ENCODE measurements around the gene AK9.

AK9 gene

GRCh38 chr6:109510358-109510757 is 180.6 kb downstream of the AK9 start:
- no peak for DNase-seq

GRCh38 chr6:109508166-109508860 is 182.7 kb downstream of the AK9 start:
- DNase-seq, result no peak

- no peak for DNase-seq
Observed at GRCh38 chr6:109507490-109508072, 183.4 kb downstream of the AK9 start.

GRCh38 chr6:109506841-109507240 is 184.2 kb downstream of the AK9 start:
- DNase-seq, result no peak

- no peak for DNase-seq
Observed at GRCh38 chr6:109506314-109506713, 184.7 kb downstream of the AK9 start.

- DNase-seq, result no peak
Observed at GRCh38 chr6:109503327-109504224, 187.4 kb downstream of the AK9 start.

- DNase-seq, result no peak
Observed at GRCh38 chr6:109498936-109499335, 192.1 kb downstream of the AK9 start.

DNA sequence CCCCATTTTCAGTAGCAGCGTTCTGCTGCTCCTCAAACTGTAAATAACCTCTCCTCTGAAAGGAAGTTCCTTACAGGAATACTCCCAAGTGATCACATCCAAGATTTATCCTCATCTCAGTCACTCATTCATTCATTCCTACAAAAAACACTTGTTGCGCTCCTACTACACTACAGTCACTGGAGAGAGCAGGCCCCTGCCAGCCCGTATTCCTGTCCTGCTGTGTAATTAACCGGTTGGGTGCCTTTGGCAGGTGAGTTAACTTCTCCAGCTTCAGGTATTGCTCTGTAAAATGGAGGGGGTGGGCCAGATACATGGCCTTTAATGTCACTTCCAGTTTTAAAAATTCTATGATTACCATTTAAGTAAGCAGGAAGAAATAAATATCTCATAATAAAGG is 192.9 kb downstream of the AK9 start:
- DNase-seq, result no peak

DNA sequence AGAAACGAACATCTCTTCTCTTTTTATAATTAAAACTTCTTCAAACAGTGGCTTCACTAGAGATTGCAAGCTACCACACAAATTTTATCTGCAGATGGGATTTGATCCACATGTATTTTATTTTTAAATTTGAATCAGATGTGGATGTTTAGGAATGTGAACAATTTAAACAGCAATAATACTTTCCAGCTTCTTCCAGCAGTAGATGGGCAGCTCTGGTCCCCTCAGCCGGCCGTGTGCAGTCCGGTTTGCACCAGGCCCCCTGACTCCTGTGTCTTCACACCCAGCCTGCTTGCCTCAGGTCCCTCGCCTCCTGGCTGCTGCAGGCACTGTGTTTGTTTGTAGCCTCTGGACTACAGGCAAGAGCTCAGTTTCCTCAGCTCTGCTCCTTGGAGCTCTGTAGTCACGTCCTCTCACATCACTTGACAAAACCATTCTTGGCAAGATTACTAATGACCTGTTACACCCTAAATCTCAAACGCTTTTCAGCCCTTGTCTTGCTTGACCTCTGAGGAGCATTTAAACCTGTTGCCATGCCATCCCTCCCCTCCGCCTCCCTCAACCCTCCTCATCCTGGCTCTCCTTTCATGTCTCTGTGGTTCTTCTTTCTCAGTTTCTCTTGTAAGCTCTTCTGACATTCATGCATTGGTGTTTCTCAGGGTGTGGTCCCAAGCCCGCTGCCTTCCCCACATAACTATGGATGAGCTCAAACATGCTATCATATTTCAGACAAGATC is 194.8 kb downstream of the AK9 start:
- no peak for DNase-seq

DNA sequence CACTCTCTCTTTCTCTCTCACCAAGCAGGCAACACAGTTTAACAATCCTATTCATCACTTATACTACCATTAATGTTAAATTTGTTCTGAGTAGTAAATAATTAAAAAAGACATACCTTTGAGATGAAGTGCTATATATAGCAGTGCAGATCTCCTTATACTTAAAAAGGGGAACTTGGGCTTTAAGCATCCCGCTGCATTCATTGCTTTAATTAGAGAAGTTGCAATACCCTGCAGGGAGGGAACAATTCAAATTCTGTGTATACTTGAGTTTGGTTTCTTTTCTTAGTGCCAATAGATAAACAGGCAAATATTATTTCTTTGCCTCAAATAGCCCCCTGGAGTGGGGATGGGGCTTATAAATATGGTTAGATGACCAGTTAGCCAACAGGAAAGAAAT is 197.1 kb downstream of the AK9 start:
- no peak for DNase-seq

- peak; percentile 26 for DNase-seq
Observed at GRCh38 chr6:109491207-109491938, 199.6 kb downstream of the AK9 start.

GRCh38 chr6:109490713-109491112 is 200.3 kb downstream of the AK9 start:
- DNase-seq, result no peak

- DNase-seq, result no peak
Observed at GRCh38 chr6:109488001-109488400, 203.0 kb downstream of the AK9 start.

GRCh38 chr6:109486068-109486467 is 204.9 kb downstream of the AK9 start:
- no peak for DNase-seq

DNA sequence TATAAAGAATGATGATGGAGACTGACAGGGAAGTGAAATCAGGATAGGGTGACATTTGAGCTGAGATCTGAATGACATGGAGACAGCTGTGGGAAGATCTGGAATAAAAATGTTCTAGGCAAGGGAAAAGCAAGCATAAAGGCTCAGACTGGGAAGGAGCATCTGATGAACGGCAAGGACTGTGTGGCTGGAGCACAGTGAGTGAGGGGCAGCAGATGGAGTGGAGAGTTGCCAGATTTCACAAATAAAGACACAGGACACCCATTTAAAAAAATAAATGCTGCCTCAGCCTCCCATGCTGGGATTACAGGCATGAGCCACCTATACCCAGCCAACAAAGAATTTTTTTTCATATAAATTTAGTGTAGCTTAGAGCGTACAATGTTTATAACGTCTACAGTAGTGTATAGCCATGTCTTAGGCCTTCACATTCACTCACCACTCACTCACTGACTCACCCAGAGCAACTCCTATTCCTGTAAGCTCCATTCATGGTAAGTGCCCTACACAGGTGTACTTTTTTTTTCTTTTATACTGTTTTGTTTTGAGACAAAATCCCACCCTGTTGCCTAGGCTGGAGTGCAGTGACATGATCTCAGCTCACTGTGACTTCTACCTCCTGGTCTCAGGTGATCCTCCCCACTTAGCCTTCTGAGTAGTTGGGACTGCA is 205.6 kb downstream of the AK9 start:
- DNase-seq, result no peak

DNA sequence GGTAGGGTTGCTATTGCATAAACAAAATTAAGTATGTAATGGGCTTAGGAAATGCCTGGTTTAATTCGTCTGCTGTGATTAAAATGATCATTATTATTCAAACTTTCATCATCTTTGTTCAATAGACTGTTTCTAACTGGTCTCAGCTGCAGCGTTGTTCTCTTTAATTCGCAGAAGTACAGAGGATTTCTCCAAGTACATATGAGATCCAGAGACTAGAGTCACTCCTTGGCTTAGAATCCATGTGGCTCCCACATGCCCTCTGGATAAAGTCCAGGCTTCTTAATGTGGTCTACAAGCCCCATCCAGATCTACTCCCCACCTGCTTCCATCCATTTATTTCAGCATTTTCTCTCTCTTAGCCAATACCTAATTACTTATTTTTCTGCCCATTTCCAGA is 206.9 kb downstream of the AK9 start:
- DNase-seq, result no peak

- no peak for DNase-seq
Observed at GRCh38 chr6:109483735-109484057, 207.3 kb downstream of the AK9 start.

- peak; percentile 95 for DNase-seq
Observed at GRCh38 chr6:109482905-109483734, 207.9 kb downstream of the AK9 start, which contains the start of gene ZBTB24. Gene ZBTB24 (minus strand): TSS chr6:109483219. CDS start chr6:109482026, 1,193 bp downstream.

DNA sequence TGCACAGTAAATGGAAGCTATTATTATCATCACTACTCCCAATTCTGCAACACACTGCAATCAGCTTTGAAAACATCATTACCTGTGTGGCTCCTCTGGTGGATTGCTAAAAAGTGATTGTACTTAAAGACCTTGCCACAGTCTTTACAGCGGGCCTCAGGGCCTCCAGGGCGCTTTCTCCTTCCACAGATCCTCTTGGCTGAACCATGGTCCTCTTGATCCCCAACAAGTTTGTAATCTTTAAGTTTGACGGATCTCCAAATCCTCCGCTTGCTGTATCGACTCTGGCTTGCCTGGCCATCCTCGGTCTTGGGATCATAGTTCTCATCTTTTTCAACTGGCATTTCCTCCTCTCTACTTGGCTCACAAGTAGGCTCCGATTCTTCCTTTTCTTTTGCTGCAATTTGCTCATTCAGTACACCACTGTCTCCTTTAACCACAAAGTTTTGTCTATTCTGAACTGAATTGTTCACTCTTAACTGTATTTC is 210.0 kb downstream of the AK9 start:
- no peak for DNase-seq

DNA sequence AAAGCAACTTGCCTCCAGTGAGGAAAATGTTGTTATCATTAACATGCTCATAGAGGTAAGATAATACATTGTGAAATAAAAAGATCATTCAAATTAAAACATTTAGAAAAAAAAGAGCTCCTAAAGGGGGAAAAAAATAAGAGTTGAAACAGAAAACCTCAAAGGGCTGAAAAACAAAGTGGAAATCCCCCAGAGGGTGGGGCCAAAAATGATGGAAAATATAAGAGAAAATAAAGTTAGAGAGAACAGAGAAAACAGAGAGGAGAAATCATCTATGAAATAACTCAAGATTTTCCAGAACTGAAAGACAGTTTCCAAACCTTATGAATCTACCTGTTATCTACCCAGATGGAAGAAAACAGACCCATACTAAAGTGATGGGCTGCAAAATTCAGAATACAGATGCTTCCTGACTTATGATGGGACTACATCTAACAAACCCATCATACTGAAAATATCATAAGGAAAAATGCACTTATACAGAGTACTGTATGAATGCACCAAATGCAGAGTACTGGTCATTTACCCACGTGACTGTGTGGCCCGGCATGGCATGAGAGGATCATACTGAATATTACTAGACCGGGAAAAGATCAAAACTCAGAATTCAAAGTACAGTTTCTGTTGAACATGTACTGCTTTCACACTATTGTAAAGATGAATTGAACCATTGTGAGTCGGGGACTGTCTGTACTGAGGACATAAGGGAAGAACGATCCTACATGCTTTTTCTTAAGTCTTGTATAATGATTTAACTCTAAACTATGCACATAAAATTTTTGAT is 212.0 kb downstream of the AK9 start:
- no peak for DNase-seq
